Activated T-helper 9 cell treated with anti-CD3 and anti-CD28 coated beads, Interleukin-2, amount 50 U/mL, for 16 hours (primary cell): ENCODE results near the gene GPR137B.

Source experiments
- DNase-seq: peaks from one replicate; pipeline ENCODE4 v3.0.0-alpha.2; 2020; ENCODE audit warnings: low read depth

GPR137B gene

GRCh38 chr1:236201786-236202185, 59.4 kb downstream of the GPR137B start:
- DNase-seq, result no peak

- DNase-seq, result no peak
These were observed 61.7 kb downstream of the GPR137B start for GRCh38 chr1:236204039-236204438.

- no peak for DNase-seq
These were observed 62.3 kb downstream of the GPR137B start for GRCh38 chr1:236204656-236205055.

GRCh38 chr1:236206548-236206947, 64.2 kb downstream of the GPR137B start:
- DNase-seq, result no peak

- DNase-seq, result no peak
These were observed 64.8 kb downstream of the GPR137B start for GRCh38 chr1:236207121-236207520.

- no peak for DNase-seq
These were observed 65.2 kb downstream of the GPR137B start for GRCh38 chr1:236207569-236207968.

GRCh38 chr1:236209185-236209584, 66.8 kb downstream of the GPR137B start:
- DNase-seq, result no peak

- DNase-seq, result no peak
These were observed 67.4 kb downstream of the GPR137B start for GRCh38 chr1:236209713-236210112.

- no peak for DNase-seq
These were observed 69.5 kb downstream of the GPR137B start for GRCh38 chr1:236211815-236212214.

GRCh38 chr1:236213534-236213933, 71.2 kb downstream of the GPR137B start:
- no peak for DNase-seq

- no peak for DNase-seq
These were observed 72.4 kb downstream of the GPR137B start for GRCh38 chr1:236214761-236215160.

- DNase-seq, result no peak
These were observed 78.1 kb downstream of the GPR137B start for GRCh38 chr1:236220473-236220872.

- DNase-seq, result no peak
These were observed 80.3 kb downstream of the GPR137B start for GRCh38 chr1:236222632-236223031.

GRCh38 chr1:236228411-236228810, 86.1 kb downstream of the GPR137B start:
- DNase-seq, result no peak

GRCh38 chr1:236235116-236235515, 92.8 kb downstream of the GPR137B start:
- DNase-seq, result no peak

GRCh38 chr1:236239092-236239585, 96.8 kb downstream of the GPR137B start:
- DNase-seq, result no peak

GRCh38 chr1:236240675-236241074, 98.3 kb downstream of the GPR137B start:
- no peak for DNase-seq

- DNase-seq, result no peak
These were observed 100.2 kb downstream of the GPR137B start for GRCh38 chr1:236242568-236242967.

- no peak for DNase-seq
These were observed 104.9 kb downstream of the GPR137B start for GRCh38 chr1:236247286-236247685.

- DNase-seq, result no peak
These were observed 109.2 kb downstream of the GPR137B start for GRCh38 chr1:236251587-236251986.

GRCh38 chr1:236253119-236253518, 110.8 kb downstream of the GPR137B start:
- no peak for DNase-seq

- no peak for DNase-seq
These were observed 111.7 kb downstream of the GPR137B start for GRCh38 chr1:236253918-236254637.

GRCh38 chr1:236257216-236257615, 114.9 kb downstream of the GPR137B start:
- DNase-seq, result no peak

- no peak for DNase-seq
These were observed 115.8 kb downstream of the GPR137B start for GRCh38 chr1:236258114-236258622.
